GM18909 (cell line): ENCODE measurements around the gene ARID3A.
A peak's percentile ranks its signal among the peaks of the same experiment; 100 is the strongest.

Experiments
- ATAC-seq: cut with Tn5 transposase; IDR thresholded peaks from one replicate; pipeline ENCODE4 v1.9.1; 2021; ENCODE audit warnings: mild to moderate bottlenecking; ENCODE audit not compliant: unreplicated experiment, poor library complexity

Gene ARID3A

DNA sequence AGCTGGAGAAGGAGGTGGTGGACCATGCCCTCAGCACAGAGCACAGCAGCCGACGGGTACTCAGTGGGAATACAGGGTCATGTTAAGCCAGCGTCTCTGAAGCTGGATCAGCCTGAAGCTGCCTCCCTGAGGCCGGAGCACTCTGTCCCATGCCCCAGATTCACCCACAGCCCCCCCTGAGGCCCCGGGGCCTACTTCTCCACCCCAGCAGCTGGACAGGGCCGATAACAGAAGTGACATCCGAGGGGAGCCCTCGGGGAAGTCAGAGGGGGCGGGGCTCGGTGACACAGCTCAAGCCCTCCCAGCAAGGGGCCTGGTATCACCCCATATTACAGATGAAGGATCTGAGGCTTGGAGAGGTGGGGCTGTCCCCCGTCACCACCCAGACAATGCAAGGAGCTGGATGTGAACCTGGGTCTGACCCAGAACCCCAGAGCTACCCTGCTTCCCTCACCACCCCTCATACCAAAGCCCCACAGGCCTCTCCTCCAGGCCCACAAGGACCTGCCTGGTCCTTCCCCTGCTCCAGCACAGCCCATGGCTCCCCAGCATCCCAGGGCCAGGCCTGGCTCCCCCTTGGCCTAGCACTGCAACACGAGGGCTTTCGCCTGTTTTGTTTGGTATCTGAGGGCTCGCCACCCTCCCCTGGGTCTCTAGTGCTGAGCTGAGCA, 18.5 kb upstream of the ARID3A start:
- ATAC-seq: no peak

GRCh38 chr19:911197-912033, 14.4 kb upstream of the ARID3A start:
- no peak for ATAC-seq

DNA sequence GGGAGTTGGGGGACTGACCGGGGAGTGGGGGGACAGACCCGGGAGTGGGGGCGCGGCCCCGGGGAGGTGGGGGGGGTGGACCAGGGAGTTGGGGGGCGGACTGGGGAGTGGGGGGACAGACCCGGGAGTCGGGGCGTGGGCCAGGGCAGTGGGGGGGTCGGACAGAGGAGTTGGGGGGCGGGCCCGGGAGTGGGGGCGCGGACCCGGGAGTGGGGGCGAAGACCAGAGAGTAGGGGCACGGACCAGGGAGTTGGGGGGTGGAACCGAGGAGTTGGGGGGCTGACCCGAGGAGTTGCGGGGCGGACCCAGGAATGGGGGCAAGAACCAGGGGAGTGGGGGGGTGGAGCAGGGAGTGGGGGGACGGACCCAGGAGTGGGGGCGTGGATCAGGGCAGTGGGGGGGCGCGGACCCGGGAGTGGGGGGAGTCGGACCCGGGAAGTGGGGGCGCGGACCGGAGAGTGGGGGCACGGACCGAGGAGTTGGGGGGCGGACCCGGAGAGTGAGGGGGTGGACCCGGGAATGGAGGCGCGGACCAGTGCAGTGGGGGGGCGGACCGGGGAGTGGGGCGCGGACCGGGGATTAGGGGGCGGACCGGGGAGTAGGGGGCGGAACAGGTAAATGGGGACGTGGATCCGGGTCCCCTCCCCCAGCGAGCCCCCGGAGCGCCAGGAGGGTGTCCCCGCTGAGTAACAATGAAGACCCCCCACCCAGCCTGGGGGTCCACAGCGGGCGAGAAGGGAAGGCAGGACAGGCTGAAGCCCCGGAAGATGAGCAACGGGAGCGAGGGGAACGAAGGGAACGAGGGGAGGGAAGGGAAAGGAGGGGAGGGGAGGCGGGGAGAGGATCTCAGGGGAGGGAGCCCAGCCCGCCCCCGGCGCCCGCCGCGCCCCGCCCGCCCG, 13.4 kb upstream of the ARID3A start:
- ATAC-seq: no peak

GRCh38 chr19:913080-913748, 12.6 kb upstream of the ARID3A start, which contains the start of gene R3HDM4:
Gene R3HDM4, minus strand, starts transcription at chr19:913219. Its CDS starts 62 bp downstream, at chr19:913157.
- no peak for ATAC-seq

DNA sequence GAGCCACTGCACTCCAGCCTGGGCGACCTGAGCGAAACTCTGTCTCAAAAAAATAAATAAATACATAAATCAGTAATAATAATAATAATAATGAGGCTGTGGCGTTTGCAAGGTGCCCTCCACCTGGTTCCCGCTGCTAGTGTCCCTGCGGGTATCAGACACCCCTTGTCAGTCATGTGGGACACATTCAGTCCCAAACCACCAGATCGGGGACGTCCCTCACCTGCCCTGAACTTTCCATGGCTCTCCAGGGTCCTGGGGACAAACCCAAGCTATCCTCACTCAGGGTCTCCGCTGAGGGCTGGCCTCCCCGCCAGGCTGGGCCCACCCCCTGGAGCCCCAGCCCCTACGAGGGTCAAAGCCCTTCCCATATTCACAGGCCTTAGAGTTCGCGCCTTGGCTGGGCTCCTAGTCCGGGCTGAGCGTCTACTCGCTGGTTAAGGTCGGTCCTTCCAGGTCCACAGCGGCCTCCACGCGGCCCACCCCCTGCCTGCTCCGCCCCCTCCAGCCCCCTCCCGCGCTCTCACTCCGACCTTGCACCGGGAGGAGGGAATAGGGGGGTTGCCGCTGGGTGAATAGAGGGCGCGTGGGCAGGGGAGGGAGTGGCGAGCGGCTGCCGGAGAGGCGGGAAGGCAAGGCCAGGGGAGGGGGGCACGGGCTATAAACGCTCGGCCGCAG, 9.1 kb upstream of the ARID3A start:
- ATAC-seq: no peak

DNA sequence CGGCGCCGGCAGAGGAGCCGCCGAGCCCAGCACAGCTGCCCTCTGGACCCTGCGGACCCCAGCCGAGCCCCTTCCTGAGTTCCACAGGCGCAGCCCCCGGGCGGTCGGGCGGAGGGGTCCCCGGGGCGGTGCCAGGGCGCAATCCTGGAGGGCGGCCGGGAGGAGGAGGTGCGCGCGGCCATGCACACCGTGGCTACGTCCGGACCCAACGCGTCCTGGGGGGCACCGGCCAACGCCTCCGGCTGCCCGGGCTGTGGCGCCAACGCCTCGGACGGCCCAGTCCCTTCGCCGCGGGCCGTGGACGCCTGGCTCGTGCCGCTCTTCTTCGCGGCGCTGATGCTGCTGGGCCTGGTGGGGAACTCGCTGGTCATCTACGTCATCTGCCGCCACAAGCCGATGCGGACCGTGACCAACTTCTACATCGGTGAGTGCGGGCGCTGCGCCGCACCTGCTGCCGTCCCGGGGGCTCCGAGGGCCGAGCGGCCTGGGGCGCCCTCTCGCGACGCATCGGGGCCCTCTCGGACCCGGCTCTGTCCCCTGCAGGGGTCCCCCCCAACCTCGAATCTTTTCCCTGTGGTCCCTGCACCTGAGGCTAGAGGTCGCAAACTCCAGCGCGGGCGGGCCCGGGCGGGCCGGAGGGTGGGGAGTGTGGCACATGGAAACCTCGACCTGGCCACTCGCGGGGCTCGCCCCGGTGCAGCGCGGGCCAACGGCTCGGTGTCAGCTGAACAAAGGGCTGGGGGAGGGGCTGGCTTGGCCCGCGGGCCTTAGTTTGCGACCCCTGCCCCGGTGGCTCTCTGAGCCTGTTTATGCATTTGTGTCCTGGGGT, 8.3 kb upstream of the ARID3A start, which contains the start of gene KISS1R:
TSS of gene KISS1R (plus strand) at position 11 of the 829 bp plus-strand sequence. CDS start at position 181, 170 bp downstream.
- ATAC-seq: no peak

- ATAC-seq: no peak
Measured at GRCh38 chr19:918152-918437, 7.7 kb upstream of the ARID3A start.

GRCh38 chr19:918481-919198, 7.2 kb upstream of the ARID3A start:
- no peak for ATAC-seq

DNA sequence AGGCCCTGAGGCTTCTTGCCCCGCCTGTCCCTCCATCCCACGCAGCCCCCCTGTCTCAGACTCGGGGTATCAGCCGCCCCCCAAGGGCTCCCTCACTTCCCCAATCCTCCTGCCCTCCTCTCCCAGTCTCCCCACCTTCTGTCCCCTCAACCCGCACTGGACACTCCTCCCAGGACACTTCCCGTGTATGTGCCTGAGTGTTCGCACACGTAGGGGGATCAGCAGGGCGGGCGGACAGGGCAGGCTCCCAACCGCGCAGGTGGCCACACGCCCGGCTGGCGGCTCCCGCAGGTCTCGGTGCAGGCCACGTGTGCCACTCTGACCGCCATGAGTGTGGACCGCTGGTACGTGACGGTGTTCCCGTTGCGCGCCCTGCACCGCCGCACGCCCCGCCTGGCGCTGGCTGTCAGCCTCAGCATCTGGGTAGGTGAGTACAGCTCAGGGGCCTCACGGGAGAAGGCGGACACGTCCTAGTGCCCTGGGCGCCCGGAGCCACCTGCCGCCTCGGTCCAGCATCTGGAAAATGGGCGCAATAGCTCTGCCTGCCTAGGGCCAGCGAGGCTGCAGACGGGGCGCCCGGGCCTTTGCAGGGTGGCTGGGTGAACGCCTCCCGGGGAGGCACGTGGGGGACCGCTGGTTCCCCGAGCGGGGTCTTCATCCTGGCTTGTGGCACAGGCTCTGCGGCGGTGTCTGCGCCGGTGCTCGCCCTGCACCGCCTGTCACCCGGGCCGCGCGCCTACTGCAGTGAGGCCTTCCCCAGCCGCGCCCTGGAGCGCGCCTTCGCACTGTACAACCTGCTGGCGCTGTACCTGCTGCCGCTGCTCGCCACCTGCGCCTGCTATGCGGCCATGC, 6.4 kb upstream of the ARID3A start:
- ATAC-seq: no peak

DNA sequence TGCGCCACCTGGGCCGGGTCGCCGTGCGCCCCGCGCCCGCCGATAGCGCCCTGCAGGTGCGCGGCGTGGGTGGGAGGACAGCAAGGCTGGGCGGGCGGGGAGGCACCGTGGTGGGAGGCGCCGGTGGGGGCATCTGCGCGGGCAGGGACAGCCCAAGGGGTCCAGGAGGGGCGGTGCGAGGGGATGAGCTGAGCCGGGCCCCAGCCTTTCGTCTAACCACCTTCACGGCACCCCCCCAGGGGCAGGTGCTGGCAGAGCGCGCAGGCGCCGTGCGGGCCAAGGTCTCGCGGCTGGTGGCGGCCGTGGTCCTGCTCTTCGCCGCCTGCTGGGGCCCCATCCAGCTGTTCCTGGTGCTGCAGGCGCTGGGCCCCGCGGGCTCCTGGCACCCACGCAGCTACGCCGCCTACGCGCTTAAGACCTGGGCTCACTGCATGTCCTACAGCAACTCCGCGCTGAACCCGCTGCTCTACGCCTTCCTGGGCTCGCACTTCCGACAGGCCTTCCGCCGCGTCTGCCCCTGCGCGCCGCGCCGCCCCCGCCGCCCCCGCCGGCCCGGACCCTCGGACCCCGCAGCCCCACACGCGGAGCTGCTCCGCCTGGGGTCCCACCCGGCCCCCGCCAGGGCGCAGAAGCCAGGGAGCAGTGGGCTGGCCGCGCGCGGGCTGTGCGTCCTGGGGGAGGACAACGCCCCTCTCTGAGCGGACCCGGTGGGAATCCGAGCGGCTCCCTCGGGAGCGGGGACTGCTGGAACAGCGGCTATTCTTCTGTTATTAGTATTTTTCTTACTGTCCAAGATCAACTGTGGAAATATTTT, 5.6 kb upstream of the ARID3A start:
- no peak for ATAC-seq

- ATAC-seq: no peak
Measured at GRCh38 chr19:924553-925086, 1.2 kb upstream of the ARID3A start.

DNA sequence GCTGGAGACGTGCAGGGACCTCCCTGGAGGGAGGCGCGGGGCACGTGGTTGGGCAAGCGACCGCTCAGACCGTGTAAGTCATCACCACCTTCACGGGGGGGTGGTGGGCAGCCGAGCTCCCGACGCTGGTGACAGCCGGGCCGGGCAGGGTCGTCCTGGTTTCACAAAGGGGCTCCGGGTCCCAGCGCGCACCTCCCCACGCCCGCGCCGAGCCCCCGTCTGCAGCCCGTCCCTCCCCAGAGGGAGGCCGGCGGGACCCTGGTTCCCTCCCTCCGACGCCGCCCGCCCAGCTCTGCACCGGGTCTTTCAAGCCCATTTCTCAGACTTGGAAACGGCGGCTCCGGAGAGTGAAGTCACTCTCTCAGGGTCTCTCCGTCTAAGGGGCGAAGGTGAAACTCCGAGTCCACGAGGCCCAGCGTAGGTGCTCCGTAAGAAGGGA, 729 bp upstream of the ARID3A start:
- peak; percentile 12 for ATAC-seq

- no peak for ATAC-seq
Measured at GRCh38 chr19:926323-926588, 421 bp downstream of the ARID3A start.

DNA sequence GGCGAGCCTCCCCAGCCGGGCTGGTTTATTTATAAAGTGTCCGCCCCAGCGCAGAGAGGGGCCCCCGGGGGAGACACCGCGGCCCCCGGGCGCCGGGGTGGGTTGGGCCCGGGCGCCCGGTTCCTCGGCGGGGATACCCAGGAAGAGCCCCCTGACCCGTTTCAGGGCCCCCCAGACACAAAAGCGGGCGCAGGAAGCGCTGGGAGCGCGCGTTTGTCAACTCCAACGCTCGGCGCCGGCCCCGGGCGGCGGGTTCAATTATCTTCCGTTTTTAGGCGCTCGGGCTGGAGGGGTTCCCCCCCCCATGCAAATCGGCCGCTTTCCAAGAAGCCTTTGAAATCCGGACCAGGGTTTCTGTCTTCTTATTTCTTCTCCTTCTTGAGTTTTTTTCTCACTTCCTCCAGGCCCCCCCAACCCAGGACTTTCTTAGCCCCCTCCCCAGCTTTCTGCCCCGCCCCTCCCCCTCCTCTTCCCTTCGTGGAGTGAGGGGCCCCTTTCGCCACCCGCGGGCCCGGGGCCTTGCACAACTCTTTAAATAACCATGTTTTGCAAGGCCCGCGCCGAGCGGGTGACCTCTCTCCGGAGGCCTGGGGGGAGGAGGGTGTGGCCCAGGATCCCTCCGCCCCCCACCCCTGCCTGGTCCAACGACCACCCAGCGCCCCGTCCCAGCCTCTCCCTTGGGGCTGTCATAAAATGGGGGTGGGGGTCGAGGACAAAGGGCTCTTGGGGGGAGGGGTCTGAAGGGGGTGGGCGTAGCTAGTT, 935 bp downstream of the ARID3A start:
- ATAC-seq: no peak

DNA sequence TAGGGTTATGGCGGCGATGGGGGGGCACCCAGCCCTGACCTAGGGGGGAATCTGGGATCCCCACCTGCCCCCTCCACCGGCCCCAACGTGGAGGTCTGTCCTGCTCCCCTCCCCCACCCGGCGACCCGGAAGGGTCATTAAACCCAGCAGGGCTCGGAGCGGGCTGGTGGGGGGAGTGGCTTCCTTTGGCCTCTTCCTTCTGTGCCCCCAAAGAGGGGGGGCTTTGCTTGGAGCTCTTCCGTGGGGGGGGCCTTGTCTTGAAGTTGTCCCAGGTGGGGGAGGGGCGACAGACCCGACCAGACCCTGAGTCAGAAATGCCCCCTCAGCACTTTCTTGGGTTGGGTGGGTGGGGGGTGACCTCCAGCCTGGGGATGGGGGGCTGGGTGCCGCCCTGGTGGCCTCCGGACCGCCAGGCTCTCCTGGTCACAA, 1.5 kb downstream of the ARID3A start:
- ATAC-seq: no peak
